Thoracic aorta (tissue), 2 donors: Measurements from ENCODE around the gene ARHGAP22. TPM values are rescaled to one million over a fixed set of nuclear protein-coding genes. Genes with fewer than 3 reads are reported as not detected.

Source experiments
- ATAC-seq: fragments of 150-250 bp; one replicate; pipeline ENCODE4 v1.8.0; 2017; ENCODE audit warnings: low read depth; ENCODE audit not compliant: insufficient number of reproducible peaks, low FRiP score
- DNase-seq: peaks from one replicate; pipeline ENCODE4 v3.0.0-alpha.2; 2020; ENCODE audit warnings: low spot score
- H3K27ac ChIP-seq, 2 donors: fragments of 200-600 bp; sonication (generic); 1 replicate in 1 of 2; 2 replicates in 1 of 2; pipeline ENCODE4 v1.5.1; 2016; ENCODE audit warnings: mild to moderate bottlenecking in 2 of 2, moderate library complexity in 2 of 2
- H3K27me3 ChIP-seq: fragments of 200-600 bp; sonication (generic); replicated peaks from 2 replicates; pipeline ENCODE4 v1.6.0; 2016; ENCODE audit warnings: mild to moderate bottlenecking; ENCODE audit not compliant: insufficient read depth
- H3K36me3 ChIP-seq: fragments of 200-600 bp; sonication (generic); one replicate; pipeline ENCODE4 v1.5.1; 2016
- H3K4me1 ChIP-seq, 2 donors: fragments of 200-600 bp; sonication (generic); 1 replicate in 1 of 2; 2 replicates in 1 of 2; pipeline versions ENCODE4 v1.5.1 to v1.6.0; 2016; ENCODE audit warnings: low read depth in 2 of 2, mild to moderate bottlenecking in 1 of 2; ENCODE audit not compliant: control insufficient read depth in 1 of 2
- H3K4me3 ChIP-seq: fragments of 200-600 bp; sonication (generic); 2 replicates; pipeline ENCODE4 v1.5.1; 2016; ENCODE audit warnings: mild to moderate bottlenecking
- H3K9me3 ChIP-seq: fragments of 200-600 bp; sonication (generic); 2 replicates; pipeline ENCODE4 v1.5.1; 2016
- CTCF ChIP-seq: fragments of 200-600 bp; sonication (generic); IDR thresholded peaks from one replicate; pipeline ENCODE4 v1.5.1; 2019; ENCODE audit warnings: antibody characterized with exemption
- total RNA-seq, 2 donors: library from RNA; depleted of rRNA; stranded (reverse); fragments of >200 nt; gene quantifications; one replicate each; pipeline versions ENCODE4 v1.1.0 to v1.2.3, GENCODE V29; 2016

Gene ARHGAP22
- total RNA-seq, 2 donors from 2014 or later: 15.4 to 24.8 TPM

GRCh38 chr10:48574817-48575380, 30.0 kb downstream of the ARHGAP22 start:
- Histone ChIP-seq H3K27ac (no peak overlapping the region), H3K4me1 (peaks cover 3 to 8% of the 10 kb centered on the region in 2 donors), H3K27me3 (no peaks in the 10 kb centered on the region), H3K4me3 (no peak overlapping the region), H3K36me3 (no peaks in the 10 kb centered on the region), H3K9me3 (no peaks in the 10 kb centered on the region)
- no peak for TF ChIP-seq CTCF
- no peak for ATAC-seq
- DNase-seq: no peak

DNA sequence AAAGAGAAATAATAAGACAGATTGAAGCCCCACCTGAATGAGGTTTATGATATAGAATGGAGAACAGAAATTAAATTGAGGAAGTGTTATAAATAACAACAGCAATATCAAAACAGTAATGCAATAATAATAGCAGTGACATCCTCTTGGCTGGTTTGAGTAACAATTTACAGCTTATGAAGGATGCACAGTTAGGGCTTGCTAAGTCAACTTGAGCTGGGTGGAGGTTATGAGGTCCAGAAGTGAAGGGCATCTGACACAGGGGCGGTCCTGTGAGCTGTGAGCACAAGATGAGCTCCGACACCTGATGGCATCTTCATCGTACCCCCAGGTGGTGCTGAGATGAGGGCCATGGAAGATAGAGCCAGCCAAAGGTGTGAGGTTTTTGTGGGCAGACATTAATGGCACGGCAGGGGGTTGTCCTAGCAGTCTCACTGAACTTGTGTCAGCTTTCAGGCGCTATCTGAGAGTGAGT, 30.5 kb downstream of the ARHGAP22 start:
- no peak overlapping the region for H3K4me3 ChIP-seq
- TF ChIP-seq CTCF: no peak
- DNase-seq (no peak), ATAC-seq (no peak)
- no peaks in the 10 kb centered on the region for H3K9me3 ChIP-seq
- no peak overlapping the region for H3K27ac ChIP-seq
- no peaks in the 10 kb centered on the region for H3K36me3 ChIP-seq
- H3K27me3 ChIP-seq: no peaks in the 10 kb centered on the region
- peaks cover 3% of the 10 kb centered on the region in 2 donors for H3K4me1 ChIP-seq

DNA sequence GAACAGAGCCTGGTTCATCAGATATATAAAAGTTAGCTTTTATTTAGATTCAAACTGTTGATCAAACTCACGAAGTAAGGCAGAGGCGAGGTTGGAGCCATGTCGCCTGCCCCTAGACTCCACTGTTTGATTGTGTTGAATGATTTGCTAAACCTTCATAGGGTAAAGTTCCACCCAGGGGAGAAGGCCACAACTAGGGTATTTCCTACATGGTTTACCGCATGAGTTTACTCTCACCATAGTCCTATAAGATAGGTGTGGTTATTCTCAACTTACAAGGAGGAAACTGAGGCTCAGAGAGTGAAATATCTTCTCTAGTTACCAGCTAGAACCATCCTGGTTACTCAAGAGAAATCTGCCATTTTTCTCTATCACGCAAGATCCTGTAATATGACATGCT, 31.8 kb downstream of the ARHGAP22 start:
- H3K36me3 ChIP-seq: no peaks in the 10 kb centered on the region
- no peak for DNase-seq
- TF ChIP-seq CTCF: no peak
- ATAC-seq: no peak
- H3K27me3 ChIP-seq: no peaks in the 10 kb centered on the region
- H3K4me3 ChIP-seq: no peak overlapping the region
- no peaks in the 10 kb centered on the region for H3K4me1 ChIP-seq
- H3K9me3 ChIP-seq: no peaks in the 10 kb centered on the region
- H3K27ac ChIP-seq: no peak overlapping the region

DNA sequence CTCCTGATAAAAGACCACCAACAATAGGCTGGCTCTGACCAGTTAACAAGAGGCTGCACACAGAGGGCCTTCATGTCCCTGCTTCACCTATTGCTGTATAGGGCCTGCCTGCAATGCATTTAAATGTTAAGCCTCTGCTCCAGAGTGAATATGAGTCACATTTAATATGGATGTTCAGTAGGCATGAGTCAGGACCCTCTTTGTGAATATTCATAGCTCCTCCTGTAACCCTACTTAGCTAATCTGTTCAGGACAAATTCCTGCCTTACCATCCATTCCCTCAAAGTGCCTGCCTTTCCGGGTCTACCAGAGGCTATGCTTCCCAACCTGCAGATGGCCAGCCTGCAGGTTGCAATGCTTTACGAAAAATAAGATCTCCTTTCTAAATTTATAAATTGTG, 32.5 kb downstream of the ARHGAP22 start:
- DNase-seq (no peak), ATAC-seq (no peak)
- no peak overlapping the region for H3K27ac ChIP-seq
- H3K4me1 ChIP-seq: no peaks in the 10 kb centered on the region
- no peaks in the 10 kb centered on the region for H3K36me3 ChIP-seq
- no peaks in the 10 kb centered on the region for H3K9me3 ChIP-seq
- H3K27me3 ChIP-seq: no peaks in the 10 kb centered on the region
- no peak overlapping the region for H3K4me3 ChIP-seq
- no peak for TF ChIP-seq CTCF

- Histone ChIP-seq H3K27ac (no peak overlapping the region), H3K9me3 (no peaks in the 10 kb centered on the region), H3K4me1 (no peaks in the 10 kb centered on the region), H3K4me3 (no peak overlapping the region), H3K36me3 (no peaks in the 10 kb centered on the region), H3K27me3 (no peaks in the 10 kb centered on the region)
- TF ChIP-seq CTCF: no peak
- no peak for ATAC-seq
- no peak for DNase-seq
These were observed 36.3 kb downstream of the ARHGAP22 start for GRCh38 chr10:48568546-48568945.
